ENCODE measurements around the gene USP11.
"Not testable (repeated sequence)": the region's sequence is repeated elsewhere in the genome, so short reads cannot be mapped to it uniquely, and the experiment has no call there.

The USP11 gene

GRCh38 chrX:47250017-47250347 lies 17.2 kb downstream of the USP11 start:
- DNase-seq = no peak

- DNase-seq = not testable (repeated sequence)
Measured at GRCh38 chrX:47257620-47258019, 24.8 kb downstream of the USP11 start.

- no peak for DNase-seq
Measured at GRCh38 chrX:47264483-47265173, 31.8 kb downstream of the USP11 start.

GRCh38 chrX:47266643-47267042 lies 33.8 kb downstream of the USP11 start:
- no peak for DNase-seq

- no peak for DNase-seq
Measured at GRCh38 chrX:47272013-47272408, 39.2 kb downstream of the USP11 start.

GRCh38 chrX:47273011-47273730 lies 40.4 kb downstream of the USP11 start:
- DNase-seq = no peak

- no peak for DNase-seq
Measured at GRCh38 chrX:47278691-47279090, 45.9 kb downstream of the USP11 start.

GRCh38 chrX:47283015-47283771 lies 50.4 kb downstream of the USP11 start:
- no peak for DNase-seq

GRCh38 chrX:47284616-47285015 lies 51.8 kb downstream of the USP11 start:
- not testable (repeated sequence) for DNase-seq

- DNase-seq = no peak
Measured at GRCh38 chrX:47285836-47286320, 53.1 kb downstream of the USP11 start.

GRCh38 chrX:47293106-47293505 lies 60.3 kb downstream of the USP11 start:
- no peak for DNase-seq

- no peak for DNase-seq
Measured at GRCh38 chrX:47296766-47297365, 64.1 kb downstream of the USP11 start.

- DNase-seq = no peak
Measured at GRCh38 chrX:47297874-47298273, 65.1 kb downstream of the USP11 start.
